ENCODE measurements around the gene TAF11L4.
"Not testable (repeated sequence)": the region's sequence is repeated elsewhere in the genome, so short reads cannot be mapped to it uniquely, and the experiment has no call there.

The TAF11L4 gene

DNA sequence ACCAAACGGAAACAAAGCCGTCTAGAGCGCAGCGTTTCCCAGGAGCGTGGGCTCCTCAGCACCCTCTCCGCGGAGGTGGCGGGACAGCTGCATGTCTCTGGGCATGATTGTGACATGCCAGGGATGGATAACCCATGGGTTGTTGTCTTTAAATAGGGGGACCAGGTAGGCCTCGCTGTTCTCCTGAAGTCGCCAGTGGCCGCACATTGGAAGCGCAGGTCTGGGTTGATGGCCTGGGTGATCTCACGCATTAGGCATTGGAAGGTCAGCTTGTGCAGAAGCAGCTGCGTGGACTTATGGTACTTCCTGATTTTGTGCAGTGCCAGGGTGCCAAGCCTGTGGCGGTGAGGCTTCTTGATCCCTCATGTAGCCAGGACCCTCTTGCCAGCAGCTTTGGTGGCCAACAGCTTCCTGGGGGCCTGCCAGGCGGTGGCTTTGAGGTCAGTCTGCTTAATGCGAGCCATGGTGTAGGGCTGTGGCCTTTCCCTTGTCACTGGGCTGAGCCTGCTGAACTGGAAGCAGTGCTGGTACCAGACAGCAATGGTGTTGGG, 9.8 kb upstream of the TAF11L4 start:
- Histone ChIP-seq H3K36me3 (ENCODE audit: insufficient read depth, low read length) (no peaks in the 10 kb centered on the region), H3K9me3 (ENCODE audit: low read length) (no peaks in the 10 kb centered on the region), H3K27ac (ENCODE audit: low read depth, low read length) (no peak overlapping the region), H3K9ac (ENCODE audit: low read length) (no peak overlapping the region), H3K27me3 (ENCODE audit: control insufficient read depth in 1 of 2, insufficient read depth in 2 of 2, low read length in 2 of 2) (no peaks in the 10 kb centered on the region), H3K4me3 (ENCODE audit: low read depth in 1 of 2, low read length in 2 of 2) (no peak overlapping the region), H3K4me1 (ENCODE audit: insufficient read depth, low read length) (no peaks in the 10 kb centered on the region)

GRCh38 chr5:17517526-17517925, 4.1 kb upstream of the TAF11L4 start:
- H3K27ac ChIP-seq (ENCODE audit: low read depth, low read length) = not testable (repeated sequence)

GRCh38 chr5:17518067-17518466, 3.5 kb upstream of the TAF11L4 start, which contains the start of gene TAF11L3:
TAF11L3 (plus strand) TSS chr5:17518367.
- H3K36me3 ChIP-seq (ENCODE audit: insufficient read depth, low read length); H3K4me1 ChIP-seq (ENCODE audit: insufficient read depth, low read length); H3K27me3 ChIP-seq (ENCODE audit: control insufficient read depth in 1 of 2, insufficient read depth in 2 of 2, low read length in 2 of 2); H3K4me3 ChIP-seq (ENCODE audit: low read depth in 1 of 2, low read length in 2 of 2); H3K27ac ChIP-seq (ENCODE audit: low read depth, low read length); H3K9me3 ChIP-seq (ENCODE audit: low read length); H3K9ac ChIP-seq (ENCODE audit: low read length): not testable (repeated sequence)

More at GRCh38 chr5:17517526-17517925, 4.1 kb upstream of the TAF11L4 start:
- not testable (repeated sequence) for H3K9ac ChIP-seq (ENCODE audit: low read length); H3K27me3 ChIP-seq (ENCODE audit: control insufficient read depth in 1 of 2, insufficient read depth in 2 of 2, low read length in 2 of 2); H3K9me3 ChIP-seq (ENCODE audit: low read length); H3K4me1 ChIP-seq (ENCODE audit: insufficient read depth, low read length); H3K36me3 ChIP-seq (ENCODE audit: insufficient read depth, low read length); H3K4me3 ChIP-seq (ENCODE audit: low read depth in 1 of 2, low read length in 2 of 2)

GRCh38 chr5:17519508-17519907, 2.1 kb upstream of the TAF11L4 start:
- not testable (repeated sequence) for H3K27me3 ChIP-seq (ENCODE audit: control insufficient read depth in 1 of 2, insufficient read depth in 2 of 2, low read length in 2 of 2); H3K36me3 ChIP-seq (ENCODE audit: insufficient read depth, low read length); H3K4me3 ChIP-seq (ENCODE audit: low read depth in 1 of 2, low read length in 2 of 2)

DNA sequence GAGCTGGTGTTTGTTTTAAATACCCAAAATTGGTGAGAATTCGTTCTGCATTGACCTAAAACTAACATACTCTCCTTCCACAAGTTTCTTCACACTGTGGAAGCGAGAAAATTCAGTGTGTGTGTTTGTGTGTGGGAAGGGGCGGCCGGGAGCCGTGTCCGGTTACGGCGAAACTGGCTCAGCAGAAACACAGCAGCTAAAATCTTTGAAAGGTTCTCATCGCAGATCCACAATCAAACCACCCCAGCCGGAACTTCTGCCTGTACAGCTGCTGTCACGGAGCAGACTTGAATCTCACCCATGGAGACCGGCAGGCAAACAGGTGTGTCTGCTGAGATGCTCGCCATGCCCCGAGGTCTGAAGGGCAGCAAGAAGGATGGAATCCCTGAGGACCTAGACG, 3.3 kb downstream of the TAF11L4 start, which contains the start of gene TAF11L5:
TAF11L5 (plus strand) TSS at position 301 of the 400 bp plus-strand sequence.
- H3K9ac ChIP-seq (ENCODE audit: low read length); H3K36me3 ChIP-seq (ENCODE audit: insufficient read depth, low read length); H3K27ac ChIP-seq (ENCODE audit: low read depth, low read length); H3K4me3 ChIP-seq (ENCODE audit: low read depth in 1 of 2, low read length in 2 of 2); H3K27me3 ChIP-seq (ENCODE audit: control insufficient read depth in 1 of 2, insufficient read depth in 2 of 2, low read length in 2 of 2); H3K4me1 ChIP-seq (ENCODE audit: insufficient read depth, low read length); H3K9me3 ChIP-seq (ENCODE audit: low read length): not testable (repeated sequence)

More at GRCh38 chr5:17519508-17519907, 2.1 kb upstream of the TAF11L4 start:
- H3K9me3 ChIP-seq (ENCODE audit: low read length); H3K27ac ChIP-seq (ENCODE audit: low read depth, low read length); H3K9ac ChIP-seq (ENCODE audit: low read length); H3K4me1 ChIP-seq (ENCODE audit: insufficient read depth, low read length): not testable (repeated sequence)

GRCh38 chr5:17526504-17526903, 4.9 kb downstream of the TAF11L4 start:
- not testable (repeated sequence) for H3K9ac ChIP-seq (ENCODE audit: low read length); H3K36me3 ChIP-seq (ENCODE audit: insufficient read depth, low read length); H3K9me3 ChIP-seq (ENCODE audit: low read length); H3K27ac ChIP-seq (ENCODE audit: low read depth, low read length); H3K4me3 ChIP-seq (ENCODE audit: low read depth in 1 of 2, low read length in 2 of 2); H3K27me3 ChIP-seq (ENCODE audit: control insufficient read depth in 1 of 2, insufficient read depth in 2 of 2, low read length in 2 of 2); H3K4me1 ChIP-seq (ENCODE audit: insufficient read depth, low read length)

- H3K9me3 ChIP-seq (ENCODE audit: low read length); H3K9ac ChIP-seq (ENCODE audit: low read length); H3K4me3 ChIP-seq (ENCODE audit: low read depth in 1 of 2, low read length in 2 of 2); H3K36me3 ChIP-seq (ENCODE audit: insufficient read depth, low read length); H3K27ac ChIP-seq (ENCODE audit: low read depth, low read length); H3K4me1 ChIP-seq (ENCODE audit: insufficient read depth, low read length); H3K27me3 ChIP-seq (ENCODE audit: control insufficient read depth in 1 of 2, insufficient read depth in 2 of 2, low read length in 2 of 2): not testable (repeated sequence)
Observed at GRCh38 chr5:17528369-17528768, 6.8 kb downstream of the TAF11L4 start, which contains the start of gene TAF11L6. TAF11L6 (plus strand) TSS chr5:17528669.

All from muscle layer of colon (tissue), 2 donors.